H1 (cell line): ENCODE data around the gene SENP6. TPM values are rescaled to one million over a fixed set of nuclear protein-coding genes. Genes with fewer than 3 reads are reported as not detected.

Experiments used
- CTCF ChIA-PET: fragments of 300-600 bp; sonication (Branson Sonifier 250); formaldehyde crosslinking; loops from one replicate; lab custom pipeline; 2021; ENCODE audit not compliant: partially characterized antibody; lab: Charles Lee
- POLR2A ChIA-PET: fragments of 300-600 bp; sonication (Branson Sonifier 250); formaldehyde crosslinking; loops from one replicate; lab custom pipeline; 2021; ENCODE audit warnings: inconsistent platforms; ENCODE audit not compliant: partially characterized antibody; lab: Charles Lee
- DNase-seq, 2 experiments: peaks; one replicate each; pipeline versions ENCODE4 v3.0.0 to v3.0.0-alpha.2; 2010 to 2022; ENCODE audit warnings: low spot score in 2 of 2, low read depth in 1 of 2, mixed read lengths in 1 of 2
- FAIRE-seq: peaks from 2 replicates; lab custom pipeline; 2011; peaks lifted over from hg19 to GRCh38; lab: Jason Lieb, UNC
- H2AFZ ChIP-seq: 2 replicates; pipeline ENCODE4 v1.8.1; 2012; ENCODE audit warnings: low read length, inconsistent platforms
- H2AK5ac ChIP-seq: 2 replicates; pipeline ENCODE4 v1.6.1; 2013; ENCODE audit warnings: low read depth, low read length
- H2BK120ac ChIP-seq: replicated peaks from 2 replicates; pipeline ENCODE3; 2013; ENCODE audit warnings: low read depth, low read length, inconsistent platforms
- H2BK12ac ChIP-seq: 2 replicates; pipeline ENCODE4 v1.6.1; 2013; ENCODE audit warnings: low read depth, low read length
- H2BK15ac ChIP-seq: 2 replicates; pipeline ENCODE4 v1.6.1; 2013; ENCODE audit warnings: low read length
- H2BK20ac ChIP-seq: 2 replicates; pipeline ENCODE4 v1.6.1; 2013; ENCODE audit warnings: low read length
- H2BK5ac ChIP-seq: 2 replicates; pipeline ENCODE4 v1.6.1; 2013; ENCODE audit warnings: low read depth, low read length
- H3K14ac ChIP-seq: 2 replicates; pipeline ENCODE4 v1.6.1; 2013; ENCODE audit warnings: inconsistent platforms; ENCODE audit not compliant: insufficient read length
- H3K18ac ChIP-seq: 2 replicates; pipeline ENCODE4 v1.6.1; 2013; ENCODE audit warnings: low read length; ENCODE audit errors: extremely low read depth
- H3K23ac ChIP-seq: 2 replicates; pipeline ENCODE4 v1.6.1; 2013; ENCODE audit warnings: inconsistent platforms; ENCODE audit not compliant: insufficient read length
- H3K23me2 ChIP-seq: 2 replicates; pipeline ENCODE4 v1.6.1; 2013; ENCODE audit warnings: low read depth, low read length
- H3K27ac ChIP-seq: 2 replicates; pipeline ENCODE4 v1.6.1; 2011; ENCODE audit warnings: low read depth, low read length, inconsistent platforms
- H3K27me3 ChIP-seq, 4 experiments: replicated peaks in 1 of 4; 1 replicate in 1 of 4; 2 replicates in 3 of 4; pipeline versions ENCODE4 v1.6.1 to v1.8.1; 2011 to 2013; ENCODE audit warnings: low read length in 3 of 4, mild to moderate bottlenecking in 3 of 4, inconsistent platforms in 2 of 4, mixed read lengths in 2 of 4, moderate library complexity in 1 of 4; ENCODE audit not compliant: control insufficient read depth in 3 of 4, insufficient read depth in 3 of 4; ENCODE audit errors: extremely low read depth in 1 of 4
- H3K36me3 ChIP-seq, 4 experiments: 2 replicates each; pipeline versions ENCODE4 v1.6.1 to v1.8.1; 2011 to 2013; ENCODE audit warnings: mild to moderate bottlenecking in 4 of 4, low read length in 3 of 4, moderate library complexity in 2 of 4, control low read depth in 1 of 4, inconsistent platforms in 1 of 4; ENCODE audit not compliant: insufficient read depth in 4 of 4, control insufficient read depth in 2 of 4
- H3K4ac ChIP-seq: replicated peaks from 2 replicates; pipeline ENCODE3; 2013; ENCODE audit warnings: low read length, low read depth, mixed read lengths, inconsistent platforms; ENCODE audit not compliant: insufficient read length
- H3K4me1 ChIP-seq, 4 experiments: replicated peaks in 1 of 4; 1 replicate in 1 of 4; 2 replicates in 3 of 4; pipeline versions ENCODE4 v1.6.1 to v1.8.1; 2011 to 2013; ENCODE audit warnings: low read length in 3 of 4, inconsistent platforms in 2 of 4, mixed read lengths in 1 of 4; ENCODE audit not compliant: insufficient read depth in 4 of 4, control insufficient read depth in 3 of 4
- H3K4me2 ChIP-seq, 2 experiments: 2 replicates each; pipeline versions ENCODE4 v1.6.1 to v1.8.1; 2011 to 2013; ENCODE audit warnings: low read depth in 2 of 2, low read length in 2 of 2, control low read depth in 1 of 2, inconsistent platforms in 1 of 2, mild to moderate bottlenecking in 1 of 2; ENCODE audit not compliant: insufficient read depth in 1 of 2
- H3K4me3 ChIP-seq, 4 experiments: fragments of 200-600, 300-600 bp in 1 of 4; sonication (generic), shearing (Covaris generic), sonication (Bioruptor Twin) in 1 of 4; 2 replicates each; pipeline versions ENCODE4 v1.5.1 to v1.8.1; 2011 to 2016; ENCODE audit warnings: low read length in 4 of 4, low read depth in 3 of 4, control low read depth in 2 of 4, inconsistent platforms in 2 of 4, mild to moderate bottlenecking in 2 of 4, mixed read lengths in 1 of 4, moderate library complexity in 1 of 4; ENCODE audit not compliant: insufficient read depth in 2 of 4; ENCODE audit errors: extremely low read depth in 1 of 4
- H3K56ac ChIP-seq: replicated peaks from 2 replicates; pipeline ENCODE3; 2013; ENCODE audit warnings: low read depth, mild to moderate bottlenecking, mixed read lengths, low read length, inconsistent platforms; ENCODE audit not compliant: insufficient read length
- H3K79me1 ChIP-seq: 2 replicates; pipeline ENCODE4 v1.6.1; 2013; ENCODE audit warnings: low read depth, low read length, control low read depth
- H3K79me2 ChIP-seq, 2 experiments: 2 replicates each; pipeline versions ENCODE4 v1.6.1 to v1.8.1; 2012 to 2013; ENCODE audit warnings: low read length in 2 of 2, mild to moderate bottlenecking in 2 of 2, inconsistent platforms in 1 of 2; ENCODE audit not compliant: insufficient read depth in 2 of 2, control insufficient read depth in 1 of 2
- H3K9ac ChIP-seq, 4 experiments: replicated peaks in 1 of 4; 1 replicate in 1 of 4; 2 replicates in 3 of 4; pipeline versions ENCODE4 v1.6.1 to v1.8.1; 2011 to 2013; ENCODE audit warnings: low read depth in 3 of 4, low read length in 3 of 4, control low read depth in 2 of 4, mild to moderate bottlenecking in 2 of 4, moderate library complexity in 2 of 4, inconsistent platforms in 1 of 4; ENCODE audit errors: extremely low read depth in 1 of 4
- H3K9me3 ChIP-seq, 2 experiments: 2 replicates each; pipeline versions ENCODE4 v1.6.1 to v1.8.1; 2012 to 2013; ENCODE audit warnings: mild to moderate bottlenecking in 2 of 2, moderate library complexity in 2 of 2, control low read depth in 1 of 2, inconsistent platforms in 1 of 2, low read depth in 1 of 2, low read length in 1 of 2, mixed read lengths in 1 of 2; ENCODE audit not compliant: insufficient read depth in 2 of 2
- H4K20me1 ChIP-seq, 2 experiments: replicated peaks in 1 of 2; 2 replicates each; pipeline versions ENCODE3 to v1.8.1; 2011 to 2013; ENCODE audit warnings: inconsistent platforms in 2 of 2, low read length in 2 of 2, mild to moderate bottlenecking in 1 of 2; ENCODE audit not compliant: insufficient read depth in 2 of 2, control insufficient read depth in 1 of 2
- H4K5ac ChIP-seq: 2 replicates; pipeline ENCODE4 v1.6.1; 2013; ENCODE audit warnings: low read length, low read depth, mixed read lengths, inconsistent platforms; ENCODE audit not compliant: insufficient read length
- H4K8ac ChIP-seq: 2 replicates; pipeline ENCODE4 v1.8.0; 2013; ENCODE audit warnings: mild to moderate bottlenecking, moderate library complexity, low read length, inconsistent platforms; ENCODE audit not compliant: insufficient read depth; ENCODE audit errors: extremely low read depth
- H4K91ac ChIP-seq: replicated peaks from 2 replicates; pipeline ENCODE3; 2013; ENCODE audit warnings: low read length, mixed read lengths, inconsistent platforms; ENCODE audit not compliant: insufficient read length
- ATF3 ChIP-seq: IDR thresholded peaks from 2 replicates; pipeline ENCODE4 v1.6.1; 2011; ENCODE audit warnings: low read depth, mild to moderate bottlenecking, low read length; ENCODE audit not compliant: insufficient read depth
- CBX8 ChIP-seq: fragments of 300-800, 300-1000 bp; sonication (generic); IDR thresholded peaks from 2 replicates; pipeline ENCODE4 v1.7.1; 2016; ENCODE audit warnings: low read depth, low read length, borderline replicate concordance
- JUND ChIP-seq: IDR thresholded peaks from 2 replicates; pipeline ENCODE4 v1.6.1; 2011; ENCODE audit warnings: mild to moderate bottlenecking, improper control_type of control experiment, low read length
- RXRA ChIP-seq: IDR thresholded peaks from 2 replicates; pipeline ENCODE4 v1.6.1; 2011; ENCODE audit warnings: low read depth, mild to moderate bottlenecking, low read length, moderate library complexity; ENCODE audit not compliant: insufficient read depth
- SP1 ChIP-seq: IDR thresholded peaks from 2 replicates; pipeline ENCODE4 v1.6.1; 2011; ENCODE audit warnings: low read depth, low read length
- WGBS, 2 experiments: shearing (Covaris generic) in 1 of 2; methylation state at CpG; one replicate each; pipeline versions ENCODE4 v1.1.6 to v1.1.7; 2013 to 2015; ENCODE audit warnings: low lambda C conversion rate in 2 of 2, mixed read lengths in 2 of 2, inconsistent platforms in 1 of 2, low coverage in 1 of 2, missing lambda C conversion rate in 1 of 2; ENCODE audit not compliant: insufficient replicate concordance in 2 of 2, insufficient coverage in 1 of 2, insufficient read length in 1 of 2; ENCODE audit errors: extremely low coverage in 1 of 2, missing lambda C conversion rate in 1 of 2; 5-methylcytosine and 5-hydroxymethylcytosine counted together
- polyA plus RNA-seq, 7 experiments: library from polyadenylated mRNA; depleted of rRNA in 3 of 7; stranded (reverse) in 5 of 7; unstranded in 2 of 7; fragments of >200 nt in 5 of 7; fragments of 200-250 nt in 2 of 7; gene quantifications; 1 replicate in 5 of 7; 2 replicates in 1 of 7; 4 replicates in 1 of 7; pipeline versions ENCODE4 v1.2.1 to v1.2.3, GENCODE V29; 2011 to 2013; ENCODE audit warnings: missing spikeins in 2 of 7, mixed read lengths in 2 of 7
- total RNA-seq: library from RNA; stranded (reverse); fragmentation: NEBNext Ultra II Directional; extraction: Animal tissue kit (Norgen Biotek cat#: 25700); gene quantifications from 2 replicates; pipeline ENCODE4 v1.2.1, GENCODE V29; 2021

Gene SENP6
- total and polyA plus RNA-seq, 2 of the 8 experiments (the other 6 are each of a cell fraction or from before 2014, with no cell fraction given): 13.8 to 103 TPM

- H2BK120ac ChIP-seq: no peak overlapping the region
- H3K4me3 ChIP-seq: no peak overlapping the region
- no peak overlapping the region for H3K4ac ChIP-seq
- TF ChIP-seq CBX8 (no peak), JUND (no peak), SP1 (no peak), ATF3 (no peak), RXRA (no peak)
- WGBS, 2 experiments: 91% methylated on average over 5 of the region's 5 CpGs; no CpG with 5 or more reads in 1 of the 2 experiments
- H4K91ac ChIP-seq: no peak overlapping the region
- H4K20me1 ChIP-seq: peaks cover 0 to 4% of the 10 kb centered on the region in 2 experiments
- no peak overlapping the region for H2AFZ ChIP-seq
- no peak overlapping the region for H2BK12ac ChIP-seq
- H2BK20ac ChIP-seq: no peak overlapping the region
- no peak overlapping the region for H2BK15ac ChIP-seq
- CTCF ChIA-PET: no interaction called here
- H3K36me3 ChIP-seq: peaks cover 0 to 44% (median 10%) of the 10 kb centered on the region in 4 experiments; a peak in 4 of 8 replicates
- H3K4me2 ChIP-seq: no peak overlapping the region
- H4K8ac ChIP-seq: no peak overlapping the region
- H3K9ac ChIP-seq: peak overlapping the region in 1 of 4 experiments; percentile 37; a peak in 1 of 7 replicates
- H3K9me3 ChIP-seq: no peaks in the 10 kb centered on the region
- no peak overlapping the region for H2AK5ac ChIP-seq
- H3K23me2 ChIP-seq: no peaks in the 10 kb centered on the region
- no peak for DNase-seq
- H3K23ac ChIP-seq: no peak overlapping the region
- POLR2A ChIA-PET: no interaction called here
- no peak overlapping the region for H2BK5ac ChIP-seq
- no peak overlapping the region for H4K5ac ChIP-seq
- H3K27me3 ChIP-seq: no peaks in the 10 kb centered on the region
- H3K56ac ChIP-seq: no peak overlapping the region
- peaks cover 0 to 3% (median 0%) of the 10 kb centered on the region in 4 experiments; a peak in 2 of 7 replicates for H3K4me1 ChIP-seq
- H3K14ac ChIP-seq: no peak overlapping the region
- peaks cover 0 to 18% of the 10 kb centered on the region in 2 experiments; a peak in 1 of 4 replicates for H3K79me2 ChIP-seq
- H3K79me1 ChIP-seq: no peaks in the 10 kb centered on the region
- FAIRE-seq: no peak
- no peak overlapping the region for H3K18ac ChIP-seq
- H3K27ac ChIP-seq: no peak overlapping the region
Observed at GRCh38 chr6:75631859-75632635, 30.4 kb downstream of the SENP6 start.
